Caco-2 (cell line): ENCODE measurements around the gene ZNFX1. TPM values are rescaled to one million over a fixed set of nuclear protein-coding genes. Genes with fewer than 3 reads are reported as not detected.

Source experiments
- BruUV-seq: library from RNA; stranded (reverse); fragments of 400-500 nt; replicated peaks from 2 replicates; lab custom pipeline; 2021; lab: Mats Ljungman, UMichigan
- CTCF ChIA-PET: fragments of 300-600 bp; sonication (Branson Sonifier 250); formaldehyde crosslinking; loops from one replicate; lab custom pipeline; 2022; ENCODE audit warnings: antibody characterized with exemption; lab: Charles Lee
- POLR2A ChIA-PET: fragments of 300-600 bp; sonication (Branson Sonifier 250); formaldehyde crosslinking; loops from one replicate; lab custom pipeline; 2022; ENCODE audit warnings: antibody characterized with exemption; lab: Charles Lee
- DNase-seq, 2 experiments: peaks; one replicate each; pipeline versions ENCODE4 v3.0.0 to v3.0.0-alpha.2; 2020 to 2022
- H3K27me3 ChIP-seq: replicated peaks from 2 replicates; pipeline ENCODE4 v1.6.0; 2011; ENCODE audit warnings: low read length; ENCODE audit not compliant: control insufficient read depth, insufficient read depth
- H3K36me3 ChIP-seq: 2 replicates; pipeline ENCODE4 v1.5.1; 2011; ENCODE audit warnings: low read length; ENCODE audit not compliant: control insufficient read depth, insufficient read depth
- H3K4me1 ChIP-seq: fragments of 250-450 bp; sonication (Bioruptor Pico); 2 replicates; pipeline ENCODE4 v1.5.1; 2020; ENCODE audit warnings: mild to moderate bottlenecking
- H3K4me3 ChIP-seq: 2 replicates; pipeline ENCODE4 v1.5.1; 2011; ENCODE audit warnings: low read depth, mild to moderate bottlenecking, control low read depth, low read length
- H3K9me3 ChIP-seq: fragments of 250-450 bp; sonication (Bioruptor Pico); 2 replicates; pipeline ENCODE4 v1.5.1; 2020; ENCODE audit warnings: mild to moderate bottlenecking, moderate library complexity
- H3K27ac Mint-ChIP-seq: one replicate; pipeline ENCODE4 v1.8.0; 2022; ENCODE audit warnings: mixed read lengths; ENCODE audit not compliant: unreplicated experiment
- H3K27me3 Mint-ChIP-seq: one replicate; pipeline ENCODE4 v1.8.0; 2022; ENCODE audit warnings: mixed read lengths; ENCODE audit not compliant: insufficient read depth, unreplicated experiment
- H3K36me3 Mint-ChIP-seq: one replicate; pipeline ENCODE4 v1.8.0; 2022; ENCODE audit warnings: mild to moderate bottlenecking, mixed read lengths; ENCODE audit not compliant: insufficient read depth, unreplicated experiment
- H3K4me1 Mint-ChIP-seq: one replicate; pipeline ENCODE4 v1.8.0; 2022; ENCODE audit warnings: low read depth, mixed read lengths; ENCODE audit not compliant: unreplicated experiment
- H3K4me3 Mint-ChIP-seq: one replicate; pipeline ENCODE4 v1.8.0; 2022; ENCODE audit warnings: mild to moderate bottlenecking, moderate library complexity, mixed read lengths; ENCODE audit not compliant: unreplicated experiment
- H3K9me3 Mint-ChIP-seq: one replicate; pipeline ENCODE4 v1.8.0; 2022; ENCODE audit warnings: mixed read lengths; ENCODE audit not compliant: unreplicated experiment
- intact Hi-C: fragments of 100-400 bp; cut with micrococcal nuclease; formaldehyde crosslinking; loops from one replicate; pipeline ENCODE4 v1.10.0; 2022; ENCODE audit not compliant: unreplicated experiment
- total RNA-seq: library from RNA; stranded (reverse); gene quantifications from 2 replicates; pipeline ENCODE4 v1.2.3, GENCODE V29; 2022
- TF ChIP-seq, protein P1 (sequence below), 2 experiments: fragments of 200-600 bp in 1 of 2; IDR thresholded peaks; 1 replicate in 1 of 2; 2 replicates in 1 of 2; pipeline versions ENCODE4 v1.5.1 to v1.8.0; 2011 to 2022; ENCODE audit warnings: antibody characterized with exemption in 1 of 2, control low read depth in 1 of 2, inconsistent platforms in 1 of 2, low read depth in 1 of 2, low read length in 1 of 2, mild to moderate bottlenecking in 1 of 2, moderate library complexity in 1 of 2; ENCODE audit not compliant: insufficient read depth in 1 of 2, severe bottlenecking in 1 of 2, unreplicated experiment in 1 of 2

Gene ZNFX1
- total RNA-seq, 1 experiment from 2014 or later, result 34.0 TPM

DNA sequence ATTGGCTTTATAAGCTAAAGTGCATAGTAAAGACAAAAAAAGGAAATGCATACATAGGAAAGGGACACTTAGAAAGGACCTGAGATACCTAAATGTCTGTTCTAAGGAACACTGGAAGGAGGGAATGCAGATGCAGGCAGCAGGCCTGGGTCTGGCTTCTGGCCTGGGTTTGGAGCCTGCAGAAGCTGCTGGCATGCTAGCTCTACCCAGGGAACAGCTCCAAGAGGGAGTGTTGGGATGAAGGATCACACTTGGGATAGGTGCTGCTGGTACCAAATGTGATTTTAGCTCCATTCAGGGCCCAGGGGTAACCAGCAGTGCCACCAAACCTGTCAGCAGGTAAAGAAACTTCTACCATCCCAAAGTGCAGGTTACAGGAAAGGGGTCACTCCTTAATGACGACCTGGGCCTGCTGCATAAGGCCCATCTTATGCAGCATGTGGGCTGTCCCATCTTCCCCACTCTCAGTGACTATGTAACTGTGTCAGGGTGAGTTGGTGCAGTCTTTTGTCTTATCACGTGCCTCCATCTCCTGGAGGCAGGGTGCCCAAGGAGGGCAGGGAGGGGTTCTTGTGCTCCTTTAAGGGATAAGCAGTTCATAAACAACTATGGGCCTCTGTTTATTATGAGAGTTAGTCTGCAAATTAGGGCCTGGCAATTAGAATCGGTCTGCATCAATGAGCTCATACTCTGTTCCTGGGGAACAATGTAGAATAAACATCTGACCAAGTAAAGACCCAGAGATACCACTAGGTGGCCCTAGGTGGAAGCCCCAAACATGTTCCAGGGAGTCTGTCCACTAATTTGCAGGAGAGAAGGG, 31.7 kb downstream of the ZNFX1 start:
- DNase-seq, result peak in 1 of 2 experiments; percentile 74
- H3K4me1 Mint-ChIP-seq, result no peaks in the 10 kb centered on the region
- intact Hi-C loops, result loop anchor here (1.0 kb wide), 2 partner anchors 31 to 77 kb away; no protein-coding TSS in a partner anchor
- H3K4me3 ChIP-seq, result no peak overlapping the region
- no peaks in the 10 kb centered on the region for H3K9me3 ChIP-seq
- H3K27me3 Mint-ChIP-seq, result no peaks in the 10 kb centered on the region
- ChIA-PET POLR2A (interaction anchor here (0.6 to 1.5 kb wide), 9 partner anchors 9 to 338 kb away, joined by 3 to 6 read pairs (median 3); partner anchors contain the start of gene ZNFX1), CTCF (interaction anchor here (0.5 to 4.9 kb wide), 29 partner anchors 9 to 567 kb away, joined by 3 to 101 read pairs (median 4); no protein-coding TSS in a partner anchor)
- peaks cover 100% of the 10 kb centered on the region for H3K36me3 Mint-ChIP-seq
- H3K4me3 Mint-ChIP-seq, result no peak overlapping the region
- no peaks in the 10 kb centered on the region for H3K4me1 ChIP-seq
- no peaks in the 10 kb centered on the region for H3K27me3 ChIP-seq
- TF ChIP-seq, protein P1, sequence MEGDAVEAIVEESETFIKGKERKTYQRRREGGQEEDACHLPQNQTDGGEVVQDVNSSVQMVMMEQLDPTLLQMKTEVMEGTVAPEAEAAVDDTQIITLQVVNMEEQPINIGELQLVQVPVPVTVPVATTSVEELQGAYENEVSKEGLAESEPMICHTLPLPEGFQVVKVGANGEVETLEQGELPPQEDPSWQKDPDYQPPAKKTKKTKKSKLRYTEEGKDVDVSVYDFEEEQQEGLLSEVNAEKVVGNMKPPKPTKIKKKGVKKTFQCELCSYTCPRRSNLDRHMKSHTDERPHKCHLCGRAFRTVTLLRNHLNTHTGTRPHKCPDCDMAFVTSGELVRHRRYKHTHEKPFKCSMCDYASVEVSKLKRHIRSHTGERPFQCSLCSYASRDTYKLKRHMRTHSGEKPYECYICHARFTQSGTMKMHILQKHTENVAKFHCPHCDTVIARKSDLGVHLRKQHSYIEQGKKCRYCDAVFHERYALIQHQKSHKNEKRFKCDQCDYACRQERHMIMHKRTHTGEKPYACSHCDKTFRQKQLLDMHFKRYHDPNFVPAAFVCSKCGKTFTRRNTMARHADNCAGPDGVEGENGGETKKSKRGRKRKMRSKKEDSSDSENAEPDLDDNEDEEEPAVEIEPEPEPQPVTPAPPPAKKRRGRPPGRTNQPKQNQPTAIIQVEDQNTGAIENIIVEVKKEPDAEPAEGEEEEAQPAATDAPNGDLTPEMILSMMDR (IDR thresholded peaks at IDR 0.05; ENCODE audit: insufficient read depth in 1 of 2, low read depth in 1 of 2, low read length in 1 of 2, severe bottlenecking in 1 of 2, unreplicated experiment in 1 of 2), result peak; percentile 97
- no peak overlapping the region for H3K27ac Mint-ChIP-seq
- H3K9me3 Mint-ChIP-seq, result no peaks in the 10 kb centered on the region
- peaks cover 12% of the 10 kb centered on the region for H3K36me3 ChIP-seq
- BruUV-seq, result no TSS peak

DNA sequence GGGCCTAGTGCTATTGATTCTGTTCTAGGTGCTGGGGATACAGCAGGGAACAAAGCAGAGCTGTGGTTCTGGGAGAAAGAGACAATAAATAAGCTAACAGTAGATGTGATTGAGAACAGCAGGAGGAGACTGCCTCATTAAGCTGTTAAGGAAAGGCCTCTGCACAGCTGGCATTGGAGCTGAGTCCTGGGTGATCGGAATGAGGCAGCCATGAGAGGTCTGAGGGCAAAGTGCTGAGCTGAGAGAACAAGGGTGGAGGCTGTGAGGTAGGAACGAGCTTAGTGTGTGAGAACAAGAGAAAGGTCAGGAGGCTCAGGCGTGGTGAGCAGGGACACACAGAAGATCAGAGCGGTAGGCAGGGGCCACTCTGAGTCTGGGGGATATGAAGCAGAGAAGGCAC, 40.3 kb downstream of the ZNFX1 start:
- CTCF ChIA-PET, result interaction anchor here (0.7 to 1.4 kb wide), 4 partner anchors 9 to 83 kb away, joined by 3 to 11 read pairs (median 4); no protein-coding TSS in a partner anchor
- intact Hi-C loops, result no loop called here
- no peaks in the 10 kb centered on the region for H3K27me3 Mint-ChIP-seq

DNA sequence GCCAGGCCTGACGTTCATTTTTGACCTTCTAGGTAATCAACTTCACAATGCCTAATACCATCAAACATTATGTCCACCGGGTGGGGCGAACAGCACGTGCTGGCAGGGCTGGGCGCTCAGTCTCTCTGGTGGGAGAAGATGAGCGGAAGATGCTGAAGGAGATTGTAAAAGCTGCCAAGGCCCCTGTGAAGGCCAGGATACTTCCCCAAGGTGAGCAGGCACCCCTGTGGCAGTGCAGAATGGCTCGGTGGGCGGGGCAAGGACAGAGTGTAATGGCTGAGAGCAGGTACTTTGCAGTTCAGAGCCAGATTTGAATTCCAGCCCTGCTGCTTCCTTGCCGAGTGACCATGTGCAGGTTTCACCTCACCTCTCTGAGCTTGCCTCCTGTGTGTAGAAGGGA, 41.6 kb downstream of the ZNFX1 start:
- TF ChIP-seq, protein P1 (IDR thresholded peaks at IDR 0.05; ENCODE audit: insufficient read depth in 1 of 2, low read depth in 1 of 2, low read length in 1 of 2, severe bottlenecking in 1 of 2, unreplicated experiment in 1 of 2), result no peak
- no peaks in the 10 kb centered on the region for H3K27me3 ChIP-seq
- no peaks in the 10 kb centered on the region for H3K9me3 Mint-ChIP-seq
- H3K9me3 ChIP-seq, result no peaks in the 10 kb centered on the region
- peaks cover 2% of the 10 kb centered on the region for H3K4me1 Mint-ChIP-seq
- peaks cover 2% of the 10 kb centered on the region for H3K4me1 ChIP-seq
- no peak overlapping the region for H3K4me3 Mint-ChIP-seq
- ChIA-PET POLR2A (no interaction called here), CTCF (no interaction called here)
- no peak for DNase-seq
- no peak overlapping the region for H3K4me3 ChIP-seq
- no TSS peak for BruUV-seq
- H3K36me3 Mint-ChIP-seq, result peaks cover 96% of the 10 kb centered on the region
- intact Hi-C loops, result no loop called here
- peaks cover 27% of the 10 kb centered on the region for H3K36me3 ChIP-seq
- H3K27ac Mint-ChIP-seq, result no peak overlapping the region
- H3K27me3 Mint-ChIP-seq, result no peaks in the 10 kb centered on the region

More for the DNA sequence above, 40.3 kb downstream of the ZNFX1 start:
- H3K9me3 ChIP-seq, result no peaks in the 10 kb centered on the region
- H3K27me3 ChIP-seq, result no peaks in the 10 kb centered on the region
- Mint-ChIP-seq H3K4me1 (no peaks in the 10 kb centered on the region), H3K27ac (no peak overlapping the region), H3K36me3 (peaks cover 98% of the 10 kb centered on the region), H3K4me3 (no peak overlapping the region), H3K9me3 (no peaks in the 10 kb centered on the region)
- H3K4me3 ChIP-seq, result no peak overlapping the region
- DNase-seq, result no peak
- TF ChIP-seq, protein P1 (IDR thresholded peaks at IDR 0.05; ENCODE audit: insufficient read depth in 1 of 2, low read depth in 1 of 2, low read length in 1 of 2, severe bottlenecking in 1 of 2, unreplicated experiment in 1 of 2), result no peak
- H3K4me1 ChIP-seq, result no peaks in the 10 kb centered on the region
- H3K36me3 ChIP-seq, result peaks cover 24% of the 10 kb centered on the region
- no TSS peak for BruUV-seq
- POLR2A ChIA-PET, result interaction anchor here (0.8 to 1.5 kb wide), 2 partner anchors 9 to 18 kb away, joined by 6 read pairs; partner anchors contain the start of gene DDX27
